HG03460 (cell line): Measurements from ENCODE around the gene RBM20.
A peak's percentile ranks its signal among the peaks of the same experiment; 100 is the strongest.

ENCODE experiments used
- ATAC-seq: cut with Tn5 transposase; IDR thresholded peaks from one replicate; pipeline ENCODE4 v1.9.1; 2021; ENCODE audit not compliant: unreplicated experiment

Gene RBM20

DNA sequence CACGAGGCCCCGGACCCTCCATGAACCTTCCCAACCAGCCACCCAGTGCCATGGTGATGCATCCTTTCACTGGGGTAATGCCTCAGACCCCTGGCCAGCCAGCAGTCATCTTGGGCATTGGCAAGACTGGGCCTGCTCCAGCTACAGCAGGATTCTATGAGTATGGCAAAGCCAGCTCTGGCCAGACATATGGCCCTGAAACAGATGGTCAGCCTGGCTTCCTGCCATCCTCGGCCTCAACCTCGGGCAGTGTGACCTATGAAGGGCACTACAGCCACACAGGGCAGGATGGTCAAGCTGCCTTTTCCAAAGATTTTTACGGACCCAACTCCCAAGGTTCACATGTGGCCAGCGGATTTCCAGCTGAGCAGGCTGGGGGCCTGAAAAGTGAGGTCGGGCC lies 137.0 kb downstream of the RBM20 start:
- ATAC-seq: no peak

DNA sequence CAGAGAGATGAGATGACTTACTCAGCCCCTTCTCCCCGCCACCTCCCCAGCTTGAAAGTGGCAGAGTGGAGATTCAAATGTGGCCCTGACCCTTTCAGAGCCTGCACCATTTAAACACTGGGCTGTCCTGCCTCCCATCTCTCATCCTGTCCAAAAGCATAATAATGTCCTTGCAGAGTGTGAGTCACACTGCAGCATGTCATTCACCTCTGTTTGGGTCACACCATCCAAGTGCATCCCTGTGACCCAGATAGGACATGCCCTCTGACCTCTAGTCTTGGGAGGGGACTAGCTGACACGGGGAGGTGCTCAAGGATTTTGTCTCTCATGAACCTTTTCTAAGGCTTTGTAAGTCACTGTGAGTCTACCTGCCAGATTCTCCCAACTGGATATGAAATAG lies 138.5 kb downstream of the RBM20 start:
- ATAC-seq: no peak

DNA sequence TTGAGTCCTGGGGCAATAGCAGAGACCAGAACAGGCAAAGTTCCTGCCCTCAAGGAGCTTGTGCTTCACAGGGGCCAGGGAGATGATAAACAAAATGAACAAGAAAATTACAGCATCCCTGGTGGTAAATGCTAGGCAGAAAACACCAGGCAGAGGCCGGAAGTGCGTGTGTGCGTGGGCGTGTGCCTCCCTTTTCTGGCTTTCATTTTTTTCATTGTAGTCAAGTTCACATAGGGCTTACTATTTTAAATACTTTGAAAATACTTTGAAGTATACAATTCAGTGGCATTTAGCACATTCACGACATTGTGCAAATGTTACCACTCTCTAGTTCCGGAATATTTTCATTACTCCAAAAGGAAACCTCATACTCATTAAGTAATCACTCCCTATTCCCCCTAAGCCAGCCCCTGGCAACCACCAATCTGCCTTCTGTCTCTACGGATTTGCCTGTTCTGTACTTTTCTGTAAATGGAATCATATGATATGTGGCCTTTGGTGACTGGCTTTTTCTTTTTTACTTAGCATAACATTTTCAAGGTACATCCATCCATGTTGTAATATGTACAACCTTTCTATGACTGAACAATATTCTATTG lies 139.5 kb downstream of the RBM20 start:
- ATAC-seq: no peak

DNA sequence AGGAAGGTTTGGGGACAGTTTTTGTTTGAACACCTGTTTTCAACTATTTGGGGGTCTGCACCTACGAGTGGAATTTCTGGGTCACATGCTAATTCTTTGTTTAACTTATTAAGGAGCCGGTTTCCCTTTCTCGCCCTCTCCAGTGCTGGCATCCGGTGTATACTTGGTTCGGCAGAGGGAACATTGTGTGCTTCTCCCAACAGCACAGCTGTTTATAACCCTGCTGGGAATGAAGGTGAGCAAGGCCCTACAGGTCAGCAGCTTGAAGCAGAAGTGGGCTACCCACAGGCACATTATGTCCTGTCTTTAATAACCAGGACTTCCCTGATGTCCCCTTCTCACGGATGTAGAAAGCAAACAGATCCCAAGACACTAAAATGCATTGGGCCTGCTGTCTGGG lies 140.1 kb downstream of the RBM20 start:
- no peak for ATAC-seq

DNA sequence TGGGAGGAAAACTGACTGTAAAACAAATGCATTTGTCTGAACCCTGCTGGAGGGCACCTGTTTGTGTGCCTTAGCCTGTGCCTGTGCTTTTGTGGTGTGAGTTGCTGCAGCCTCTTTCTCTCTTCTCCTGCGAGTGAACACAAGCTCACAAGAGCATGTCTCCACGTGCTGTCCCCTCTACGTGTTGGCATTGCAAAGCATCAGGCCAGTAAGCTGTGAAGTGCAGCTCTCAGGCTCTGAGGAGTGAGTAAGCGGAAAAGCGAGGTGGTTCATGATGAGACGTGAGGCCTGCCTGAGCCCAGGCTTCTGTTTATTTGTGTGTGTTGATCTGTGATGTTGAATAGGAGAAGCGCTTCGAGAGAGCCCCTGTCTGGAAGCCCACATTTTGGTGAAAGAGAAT lies 142.0 kb downstream of the RBM20 start:
- ATAC-seq: no peak

- no peak for ATAC-seq
Measured at GRCh38 chr10:110788620-110789385, 144.7 kb downstream of the RBM20 start.

DNA sequence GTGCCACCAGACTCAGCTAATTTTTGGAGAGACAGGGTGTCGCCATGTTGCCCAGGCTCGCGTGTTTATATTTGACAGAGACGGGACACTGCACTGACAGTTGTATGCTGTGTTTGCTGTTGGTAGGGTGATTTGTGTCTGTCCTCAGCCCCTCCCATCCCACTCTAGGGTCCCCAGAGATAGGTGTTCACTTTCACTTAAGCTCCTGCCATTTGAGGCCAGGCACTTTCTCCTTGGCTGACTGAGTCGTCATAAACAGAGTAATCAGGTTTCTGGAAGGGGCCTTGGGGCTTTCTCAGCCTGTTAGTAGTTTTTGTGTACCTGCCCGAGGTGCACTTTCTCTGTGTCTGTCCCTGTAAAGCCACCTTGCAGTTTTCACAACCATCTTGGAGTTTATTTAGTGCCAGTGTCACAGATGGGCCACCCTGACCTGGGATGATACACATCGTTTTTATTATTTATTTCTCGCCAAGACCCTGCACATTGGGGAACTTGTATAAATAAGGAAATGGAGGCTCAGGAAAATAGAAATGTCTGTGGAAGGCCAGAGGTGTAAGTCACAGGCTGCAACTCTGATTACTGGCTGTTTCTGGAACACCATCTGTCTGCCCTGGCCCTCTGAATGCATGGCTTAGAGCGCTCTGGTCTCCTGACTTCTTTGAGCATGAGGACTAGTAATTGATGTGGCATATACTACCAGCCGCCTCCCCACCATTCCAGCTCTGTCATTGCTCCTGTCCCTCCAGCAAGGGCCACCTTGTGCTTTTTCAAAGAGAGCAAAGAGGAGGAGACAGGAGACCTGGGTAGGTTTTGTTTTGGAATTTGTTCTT lies 145.7 kb downstream of the RBM20 start:
- ATAC-seq: no peak

DNA sequence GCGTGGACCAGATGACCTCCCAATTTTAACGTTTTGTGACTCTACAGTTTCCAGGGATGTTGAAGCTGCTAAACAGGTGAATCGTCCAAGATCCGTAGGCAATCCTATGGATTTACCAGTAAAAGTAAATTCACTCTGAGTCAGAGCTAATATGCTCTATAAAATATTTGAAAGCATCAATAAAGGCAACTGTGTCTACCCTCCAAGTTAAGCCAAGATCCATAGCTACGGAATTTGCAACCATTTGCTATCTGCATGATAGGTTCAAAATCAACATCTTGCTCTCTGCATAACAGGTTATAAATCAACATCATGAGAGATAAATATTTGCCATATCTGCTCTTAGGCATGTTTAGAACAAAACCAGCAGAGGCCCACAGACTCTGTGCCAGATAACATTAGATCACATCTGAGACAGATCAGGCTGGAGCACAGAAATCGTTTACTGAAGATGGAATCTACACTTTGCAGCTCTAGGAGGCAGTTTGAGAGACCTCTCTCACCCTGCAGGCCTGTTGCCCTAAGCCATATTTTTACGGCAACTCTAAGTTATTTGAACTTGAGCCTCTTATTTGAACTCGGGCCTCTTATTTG lies 146.9 kb downstream of the RBM20 start:
- no peak for ATAC-seq

DNA sequence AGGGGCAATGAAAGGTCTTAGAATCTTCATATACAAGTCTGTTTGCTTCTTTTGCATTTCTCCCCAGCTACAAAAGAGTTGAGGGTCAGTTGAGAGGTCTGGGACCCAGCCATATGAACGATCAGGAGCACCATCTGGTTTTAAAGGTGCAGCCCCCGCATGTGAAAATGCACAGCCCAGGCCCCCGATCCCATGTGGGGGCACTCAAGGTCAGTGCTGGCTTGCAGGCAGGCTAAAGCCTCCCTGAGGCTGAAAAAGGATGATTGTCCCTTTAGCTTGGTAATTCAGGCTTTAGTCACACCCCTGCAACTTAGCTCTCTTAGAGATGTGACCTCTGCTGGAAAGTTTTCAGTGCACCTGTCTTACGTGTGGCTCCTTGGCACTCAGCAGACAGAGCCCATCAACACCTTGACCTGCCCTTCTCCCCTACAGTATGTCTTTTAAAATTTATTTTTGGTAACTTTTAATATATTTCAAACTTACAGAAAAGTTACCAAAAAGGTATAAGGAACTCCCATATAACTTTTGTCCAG lies 147.5 kb downstream of the RBM20 start:
- no peak for ATAC-seq

DNA sequence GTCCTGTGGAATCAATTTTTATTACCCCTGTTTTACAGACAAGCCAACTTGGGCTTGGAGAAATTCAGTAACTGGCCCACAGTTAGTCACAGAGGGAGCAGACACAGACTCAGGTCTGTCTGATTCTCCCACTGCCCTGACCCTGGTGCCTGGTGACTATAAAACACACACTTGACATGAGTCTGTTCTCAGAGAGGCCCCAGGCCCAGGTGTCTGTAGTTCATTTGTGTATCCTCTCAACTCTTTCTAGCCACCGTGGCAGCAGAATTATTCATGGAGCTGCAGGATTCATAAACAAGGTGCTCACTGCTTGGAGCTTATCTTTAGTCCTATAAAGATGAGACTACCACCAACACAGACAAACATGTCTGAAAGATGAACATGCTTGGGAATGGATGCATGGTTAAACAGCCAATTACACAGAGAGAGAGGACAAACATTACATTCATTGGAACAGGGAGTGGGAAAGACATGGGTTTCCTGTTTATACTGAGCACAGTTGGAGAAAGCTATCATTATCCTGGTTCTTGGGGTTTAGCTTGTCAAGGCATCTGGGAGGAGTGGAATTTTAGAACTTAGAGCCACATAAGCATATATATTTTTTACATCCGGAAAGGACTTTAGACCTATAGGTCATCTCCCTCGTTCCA lies 148.5 kb downstream of the RBM20 start:
- ATAC-seq: no peak

DNA sequence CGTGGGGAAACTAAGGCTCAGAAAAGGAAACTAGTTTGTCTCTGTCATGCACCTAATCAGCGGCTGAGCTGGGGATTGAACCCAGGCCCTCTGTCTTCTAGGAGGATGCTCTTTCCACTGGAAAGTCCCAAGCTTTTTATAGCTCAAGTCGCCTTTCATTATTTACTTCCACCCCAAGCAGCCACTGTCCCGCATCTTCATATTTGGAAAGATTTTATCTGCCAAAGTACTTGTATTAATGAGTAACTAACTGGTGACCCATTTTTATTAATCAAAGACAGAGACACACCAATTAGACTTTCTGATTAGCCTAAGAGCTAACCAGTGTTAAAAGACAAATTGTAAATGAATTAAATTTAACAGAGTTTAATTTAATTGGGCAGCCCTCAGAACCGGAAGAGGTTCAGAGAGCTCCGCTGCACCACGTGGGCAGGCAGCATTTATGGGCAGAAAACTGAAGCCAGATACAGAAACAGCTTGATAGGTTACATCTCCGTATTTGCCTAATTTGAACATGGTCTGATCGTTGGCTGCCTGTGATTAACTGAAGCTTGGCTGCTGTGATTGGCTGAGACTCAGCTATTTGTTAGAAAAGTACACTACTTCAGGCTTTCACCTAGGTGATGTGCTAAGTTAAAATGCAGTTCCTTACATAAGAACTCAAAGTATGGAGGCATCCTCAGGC lies 149.1 kb downstream of the RBM20 start:
- ATAC-seq: no peak

GRCh38 chr10:110793886-110794285 lies 149.8 kb downstream of the RBM20 start:
- ATAC-seq: no peak

- ATAC-seq: no peak
Measured at GRCh38 chr10:110794808-110795207, 150.7 kb downstream of the RBM20 start.

- no peak for ATAC-seq
Measured at GRCh38 chr10:110797416-110797815, 153.3 kb downstream of the RBM20 start.

- ATAC-seq: no peak
Measured at GRCh38 chr10:110798340-110798739, 154.2 kb downstream of the RBM20 start.

GRCh38 chr10:110802090-110802489 lies 158.0 kb downstream of the RBM20 start:
- no peak for ATAC-seq

- ATAC-seq: peak; percentile 60
Measured at GRCh38 chr10:110802551-110803238, 158.6 kb downstream of the RBM20 start.

DNA sequence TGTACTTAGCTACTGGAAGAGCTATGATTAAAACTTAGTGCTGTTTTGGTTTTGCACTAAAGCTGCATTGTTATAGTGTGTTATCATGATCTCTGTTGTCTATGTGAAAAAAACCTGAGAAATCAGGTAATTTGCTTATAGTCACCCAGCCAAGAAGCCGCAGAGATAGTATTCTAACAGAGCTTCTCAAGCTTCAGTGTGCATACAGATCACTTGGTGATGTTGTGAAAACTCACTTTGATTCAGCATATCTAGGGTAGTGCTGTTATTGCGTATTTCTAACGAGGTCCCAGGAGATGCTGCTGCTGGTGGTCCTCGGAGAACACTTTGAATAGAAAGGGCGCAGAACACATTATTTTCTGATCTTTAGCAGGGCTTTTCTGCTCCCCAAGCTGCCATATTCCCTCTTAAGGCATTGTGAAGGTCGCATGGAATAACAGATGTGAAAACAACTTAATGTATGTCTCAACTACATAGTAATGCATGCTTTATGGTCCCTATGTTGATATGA lies 159.2 kb downstream of the RBM20 start:
- ATAC-seq: peak; percentile 40

DNA sequence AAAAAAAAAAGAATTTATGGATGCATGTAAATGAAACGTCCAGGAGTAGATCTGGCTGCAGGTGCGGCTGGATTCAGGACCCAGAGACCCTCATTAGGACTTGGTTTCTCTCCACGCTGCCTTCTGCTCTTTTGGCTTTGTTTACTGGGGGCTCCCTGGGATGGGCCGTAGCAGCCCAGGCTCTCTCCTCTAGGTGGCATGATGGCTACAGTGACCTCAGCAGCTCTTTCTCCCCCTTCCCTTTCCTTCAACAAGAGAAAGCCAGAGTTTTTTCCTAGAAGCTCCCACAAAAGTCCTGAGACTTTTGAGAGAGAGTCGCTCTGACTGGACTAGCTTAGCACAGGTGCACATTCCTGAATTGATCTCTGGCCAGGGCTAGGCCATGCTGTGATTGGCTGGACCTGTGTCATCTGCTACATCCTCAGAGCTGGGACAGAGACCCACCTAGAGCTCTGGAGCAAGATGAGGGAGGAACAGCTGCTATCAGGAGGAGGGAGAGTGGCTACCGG lies 159.7 kb downstream of the RBM20 start:
- ATAC-seq: peak; percentile 52
